Measurements from ENCODE around the gene LYZL6. TPM values are rescaled to one million over a fixed set of nuclear protein-coding genes. Genes with fewer than 3 reads are reported as not detected.

LYZL6 gene
- polyA plus RNA-seq, 1 donor = not detected

DNA sequence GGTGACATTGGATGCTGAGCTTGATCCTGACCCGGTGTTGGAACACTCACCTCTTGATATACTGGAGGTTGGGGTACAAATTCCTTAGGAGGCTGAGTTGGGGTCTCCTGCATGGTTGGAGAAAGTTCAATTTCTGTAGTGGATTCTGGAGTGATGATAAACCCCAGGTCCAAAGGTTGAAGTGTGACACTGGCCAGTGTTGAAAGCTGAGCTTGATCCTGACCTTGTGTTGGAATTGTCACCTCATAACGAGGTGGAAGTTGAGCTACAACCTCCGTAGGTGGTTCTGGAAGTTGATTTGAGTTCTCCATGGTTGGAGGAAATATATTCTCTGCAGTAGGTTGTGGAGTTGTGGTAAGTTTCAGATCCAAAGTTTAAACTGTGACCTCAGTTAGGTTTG lies 34.1 kb downstream of the LYZL6 start:
- H3K27ac ChIP-seq (ENCODE audit: low read length) = no peak overlapping the region
- no peaks in the 10 kb centered on the region for H3K27me3 ChIP-seq (ENCODE audit: control insufficient read depth, insufficient read depth, low read length)

DNA sequence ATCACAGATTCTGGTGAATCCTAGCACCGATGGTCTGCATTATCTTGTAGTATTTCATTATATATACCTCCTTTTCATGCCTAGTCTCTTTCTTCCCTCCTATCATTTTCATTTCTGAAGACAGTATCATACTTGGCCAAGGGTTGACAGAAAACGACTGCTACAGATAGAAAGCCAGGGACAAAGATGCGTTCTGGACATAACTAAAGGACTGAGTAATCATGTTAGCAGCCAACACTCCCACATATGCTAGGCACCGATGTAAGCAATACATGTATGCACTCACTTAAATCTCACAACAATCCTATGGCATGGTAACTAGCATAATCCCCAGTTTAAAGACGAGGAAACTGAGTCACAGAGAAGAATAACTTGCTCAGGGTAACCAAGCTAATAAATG lies 35.8 kb downstream of the LYZL6 start:
- no peak for DNase-seq
- WGBS (ENCODE audit: insufficient coverage, low lambda C conversion rate) = 100% methylated on average over 1 of the region's 5 CpGs
- no peaks in the 10 kb centered on the region for H3K36me3 ChIP-seq (ENCODE audit: control insufficient read depth, insufficient read depth, low read length)
- peaks cover 14% of the 10 kb centered on the region for H3K4me1 ChIP-seq (ENCODE audit: control insufficient read depth, insufficient read depth, low read length)
- no peaks in the 10 kb centered on the region for H3K27me3 ChIP-seq (ENCODE audit: control insufficient read depth, insufficient read depth, low read length)
- H3K27ac ChIP-seq (ENCODE audit: low read length) = no peak overlapping the region
- no peak overlapping the region for H3K4me3 ChIP-seq (ENCODE audit: low read length)
- no peaks in the 10 kb centered on the region for H3K9me3 ChIP-seq (ENCODE audit: control insufficient read depth, low read depth, low read length)

More for the DNA sequence above, 34.1 kb downstream of the LYZL6 start:
- H3K9me3 ChIP-seq (ENCODE audit: control insufficient read depth, low read depth, low read length) = no peaks in the 10 kb centered on the region
- no peaks in the 10 kb centered on the region for H3K36me3 ChIP-seq (ENCODE audit: control insufficient read depth, insufficient read depth, low read length)
- peak in 1 of 2 donors; percentile 13 for DNase-seq
- H3K4me1 ChIP-seq (ENCODE audit: control insufficient read depth, insufficient read depth, low read length) = peaks cover 20% of the 10 kb centered on the region
- WGBS (ENCODE audit: insufficient coverage, low lambda C conversion rate) = no CpG with 5 or more reads among the region's 3 CpGs
- no peak overlapping the region for H3K4me3 ChIP-seq (ENCODE audit: low read length)

GRCh38 chr17:35906926-35907637 lies 36.4 kb downstream of the LYZL6 start:
- no CpG with 5 or more reads among the region's 3 CpGs for WGBS (ENCODE audit: insufficient coverage, low lambda C conversion rate)
- H3K9me3 ChIP-seq (ENCODE audit: control insufficient read depth, low read depth, low read length) = no peaks in the 10 kb centered on the region

DNA sequence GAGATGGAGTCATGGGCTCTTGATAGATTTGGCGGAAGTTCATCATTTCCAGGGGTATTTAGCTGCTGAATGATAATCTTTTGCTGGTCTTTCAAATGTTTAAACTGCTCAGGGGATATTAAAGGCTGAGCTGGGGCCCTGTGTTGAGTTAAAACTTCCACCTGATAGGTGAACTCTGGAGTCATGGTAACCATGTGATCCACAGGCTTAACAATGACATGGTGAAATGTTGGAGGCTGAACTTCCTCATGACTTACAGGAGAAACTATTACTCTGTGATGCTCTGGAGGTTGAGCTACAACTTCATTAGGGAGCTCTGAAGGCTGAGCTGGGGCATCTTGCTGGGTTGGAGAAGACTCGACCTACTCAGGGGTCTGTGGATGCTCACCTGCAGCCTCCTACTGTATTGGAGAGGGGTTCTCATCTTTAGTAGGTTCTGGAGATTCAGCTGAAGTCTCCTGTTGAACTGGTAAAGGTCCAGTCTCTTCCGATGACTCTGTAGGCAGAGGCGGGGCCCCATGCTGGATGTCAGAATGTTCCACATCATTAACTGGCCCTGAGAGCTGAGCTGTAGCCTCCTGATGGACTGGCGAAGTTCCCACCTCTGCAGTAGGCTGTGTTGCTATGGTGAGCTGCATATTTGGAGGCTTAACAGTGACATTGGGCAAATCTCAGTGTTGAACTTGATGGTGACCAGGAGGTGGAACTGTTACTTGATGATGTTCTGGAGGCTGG lies 37.2 kb downstream of the LYZL6 start:
- no CpG with 5 or more reads among the region's 5 CpGs for WGBS (ENCODE audit: insufficient coverage, low lambda C conversion rate)
- DNase-seq = peak in 1 of 2 donors; percentile 76
- no peaks in the 10 kb centered on the region for H3K9me3 ChIP-seq (ENCODE audit: control insufficient read depth, low read depth, low read length)
- H3K4me3 ChIP-seq (ENCODE audit: low read length) = no peak overlapping the region
- H3K27me3 ChIP-seq (ENCODE audit: control insufficient read depth, insufficient read depth, low read length) = no peaks in the 10 kb centered on the region
- H3K36me3 ChIP-seq (ENCODE audit: control insufficient read depth, insufficient read depth, low read length) = no peaks in the 10 kb centered on the region
- H3K4me1 ChIP-seq (ENCODE audit: control insufficient read depth, insufficient read depth, low read length) = peaks cover 14% of the 10 kb centered on the region
- H3K27ac ChIP-seq (ENCODE audit: low read length) = peak overlapping the region; percentile 71

More at GRCh38 chr17:35906926-35907637, 36.4 kb downstream of the LYZL6 start:
- no peak overlapping the region for H3K4me3 ChIP-seq (ENCODE audit: low read length)
- no peaks in the 10 kb centered on the region for H3K27me3 ChIP-seq (ENCODE audit: control insufficient read depth, insufficient read depth, low read length)
- H3K27ac ChIP-seq (ENCODE audit: low read length) = peak overlapping the region; percentile 71
- no peaks in the 10 kb centered on the region for H3K36me3 ChIP-seq (ENCODE audit: control insufficient read depth, insufficient read depth, low read length)
- no peak for DNase-seq
- peaks cover 14% of the 10 kb centered on the region for H3K4me1 ChIP-seq (ENCODE audit: control insufficient read depth, insufficient read depth, low read length)

DNA sequence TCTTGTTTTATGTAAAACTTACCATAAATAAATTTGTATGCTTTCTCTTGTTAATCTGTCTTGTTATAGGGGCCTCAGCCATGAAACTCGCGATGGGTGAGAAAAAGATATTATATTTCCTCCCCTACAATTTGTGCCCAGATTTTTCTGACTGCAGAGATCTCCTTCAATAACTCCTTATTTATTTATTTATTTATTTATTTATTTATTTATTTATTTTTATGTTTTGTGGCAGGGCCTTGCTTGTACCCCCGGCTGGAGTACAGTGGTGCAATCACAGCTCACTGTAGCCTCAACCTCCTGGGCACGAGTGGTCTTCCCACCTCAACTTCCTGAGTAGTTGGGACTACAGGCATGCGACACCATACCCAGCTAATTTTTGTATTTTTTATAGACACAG lies 40.1 kb downstream of the LYZL6 start:
- no peaks in the 10 kb centered on the region for H3K27me3 ChIP-seq (ENCODE audit: control insufficient read depth, insufficient read depth, low read length)
- H3K4me3 ChIP-seq (ENCODE audit: low read length) = no peak overlapping the region
- H3K4me1 ChIP-seq (ENCODE audit: control insufficient read depth, insufficient read depth, low read length) = peaks cover 14% of the 10 kb centered on the region
- no peak for DNase-seq
- 100% methylated on average over 3 of the region's 5 CpGs for WGBS (ENCODE audit: insufficient coverage, low lambda C conversion rate)
- H3K9me3 ChIP-seq (ENCODE audit: control insufficient read depth, low read depth, low read length) = no peaks in the 10 kb centered on the region
- no peaks in the 10 kb centered on the region for H3K36me3 ChIP-seq (ENCODE audit: control insufficient read depth, insufficient read depth, low read length)
- H3K27ac ChIP-seq (ENCODE audit: low read length) = no peak overlapping the region

DNA sequence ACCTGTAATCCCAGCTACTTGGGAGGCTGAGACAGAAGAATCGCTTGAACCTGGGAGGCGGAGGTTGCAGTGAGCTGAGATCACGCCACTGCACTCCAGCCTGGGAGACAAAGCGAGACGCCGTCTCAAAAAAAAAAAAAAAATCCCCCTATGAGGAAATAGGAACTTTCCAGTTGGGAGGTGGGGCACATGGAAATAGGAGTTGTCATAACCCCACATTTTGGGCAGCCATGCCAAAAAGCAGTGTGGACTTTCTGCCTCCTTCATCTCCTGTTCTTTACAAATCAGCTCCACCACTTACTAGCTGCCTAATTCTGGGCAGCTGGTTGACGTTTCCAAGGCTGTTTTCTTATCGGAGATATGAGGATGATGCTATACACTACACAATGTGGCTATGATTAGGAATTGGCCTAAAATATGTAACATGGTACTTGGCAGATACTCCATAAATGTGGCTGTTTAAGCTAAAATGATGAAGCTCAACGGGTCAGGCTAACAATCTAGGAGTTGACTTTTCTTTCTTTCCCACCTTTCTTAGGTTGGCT lies 41.8 kb downstream of the LYZL6 start:
- peaks cover 11% of the 10 kb centered on the region for H3K4me1 ChIP-seq (ENCODE audit: control insufficient read depth, insufficient read depth, low read length)
- no peak overlapping the region for H3K4me3 ChIP-seq (ENCODE audit: low read length)
- WGBS (ENCODE audit: insufficient coverage, low lambda C conversion rate) = no CpG with 5 or more reads among the region's 9 CpGs
- no peak overlapping the region for H3K27ac ChIP-seq (ENCODE audit: low read length)
- no peaks in the 10 kb centered on the region for H3K9me3 ChIP-seq (ENCODE audit: control insufficient read depth, low read depth, low read length)
- H3K36me3 ChIP-seq (ENCODE audit: control insufficient read depth, insufficient read depth, low read length) = no peaks in the 10 kb centered on the region
- H3K27me3 ChIP-seq (ENCODE audit: control insufficient read depth, insufficient read depth, low read length) = no peaks in the 10 kb centered on the region
- no peak for DNase-seq

GRCh38 chr17:35900708-35901480 lies 42.6 kb downstream of the LYZL6 start:
- no peak overlapping the region for H3K27ac ChIP-seq (ENCODE audit: low read length)
- DNase-seq = peak in 1 of 2 donors; percentile 22

GRCh38 chr17:35900280-35900679 lies 43.2 kb downstream of the LYZL6 start:
- DNase-seq = no peak
- H3K27me3 ChIP-seq (ENCODE audit: control insufficient read depth, insufficient read depth, low read length) = no peaks in the 10 kb centered on the region
- no CpG with 5 or more reads among the region's 5 CpGs for WGBS (ENCODE audit: insufficient coverage, low lambda C conversion rate)
- H3K4me3 ChIP-seq (ENCODE audit: low read length) = no peak overlapping the region
- no peaks in the 10 kb centered on the region for H3K36me3 ChIP-seq (ENCODE audit: control insufficient read depth, insufficient read depth, low read length)
- H3K9me3 ChIP-seq (ENCODE audit: control insufficient read depth, low read depth, low read length) = no peaks in the 10 kb centered on the region
- peaks cover 2% of the 10 kb centered on the region for H3K4me1 ChIP-seq (ENCODE audit: control insufficient read depth, insufficient read depth, low read length)
- H3K27ac ChIP-seq (ENCODE audit: low read length) = no peak overlapping the region

More at GRCh38 chr17:35900708-35901480, 42.6 kb downstream of the LYZL6 start:
- H3K9me3 ChIP-seq (ENCODE audit: control insufficient read depth, low read depth, low read length) = no peaks in the 10 kb centered on the region
- H3K4me1 ChIP-seq (ENCODE audit: control insufficient read depth, insufficient read depth, low read length) = peaks cover 4% of the 10 kb centered on the region
- no peaks in the 10 kb centered on the region for H3K27me3 ChIP-seq (ENCODE audit: control insufficient read depth, insufficient read depth, low read length)
- no peaks in the 10 kb centered on the region for H3K36me3 ChIP-seq (ENCODE audit: control insufficient read depth, insufficient read depth, low read length)
- 75% methylated on average over 4 of the region's 11 CpGs for WGBS (ENCODE audit: insufficient coverage, low lambda C conversion rate)
- H3K4me3 ChIP-seq (ENCODE audit: low read length) = no peak overlapping the region

GRCh38 chr17:35898283-35899070 lies 45.0 kb downstream of the LYZL6 start:
- DNase-seq = no peak
- no peaks in the 10 kb centered on the region for H3K9me3 ChIP-seq (ENCODE audit: control insufficient read depth, low read depth, low read length)
- H3K4me1 ChIP-seq (ENCODE audit: control insufficient read depth, insufficient read depth, low read length) = peaks cover 2% of the 10 kb centered on the region
- H3K36me3 ChIP-seq (ENCODE audit: control insufficient read depth, insufficient read depth, low read length) = no peaks in the 10 kb centered on the region
- no peak overlapping the region for H3K27ac ChIP-seq (ENCODE audit: low read length)
- no peak overlapping the region for H3K4me3 ChIP-seq (ENCODE audit: low read length)
- no CpG with 5 or more reads among the region's 6 CpGs for WGBS (ENCODE audit: insufficient coverage, low lambda C conversion rate)
- H3K27me3 ChIP-seq (ENCODE audit: control insufficient read depth, insufficient read depth, low read length) = no peaks in the 10 kb centered on the region

All from large intestine (tissue), 3 donors.